WTC11 (cell line): Measurements from ENCODE around the gene ISCU. TPM values are rescaled to one million over a fixed set of nuclear protein-coding genes. Genes with fewer than 3 reads are reported as not detected.

ENCODE experiments used
- ATAC-seq: fragments of 200-7000 bp; cut with Tn5 transposase; 2 replicates; pipeline ENCODE4 v1.10.0; 2021; ENCODE audit warnings: mild to moderate bottlenecking, moderate library complexity
- CTCF ChIA-PET: fragments of 300-600 bp; sonication (Branson Sonifier 250); formaldehyde crosslinking; loops from one replicate; lab custom pipeline; 2021; ENCODE audit warnings: antibody characterized with exemption; lab: Charles Lee
- POLR2A ChIA-PET: fragments of 350-600 bp; sonication (Branson Sonifier 250); formaldehyde crosslinking; loops from one replicate; lab custom pipeline; 2021; ENCODE audit warnings: antibody characterized with exemption; lab: Charles Lee
- DNase-seq: peaks from one replicate; pipeline ENCODE4 v3.0.0; 2021; ENCODE audit warnings: low spot score
- H3K27ac Mint-ChIP-seq: 2 replicates; pipeline ENCODE4 v1.8.0; 2021; ENCODE audit warnings: mixed read lengths
- H3K27me3 Mint-ChIP-seq: 2 replicates; pipeline ENCODE4 v1.8.0; 2021; ENCODE audit warnings: low read depth, mild to moderate bottlenecking, moderate library complexity, mixed read lengths
- H3K36me3 Mint-ChIP-seq: 2 replicates; pipeline ENCODE4 v1.8.0; 2021; ENCODE audit warnings: mixed read lengths
- H3K4me1 Mint-ChIP-seq: 2 replicates; pipeline ENCODE4 v1.8.0; 2022; ENCODE audit warnings: mixed read lengths
- H3K4me3 Mint-ChIP-seq: 2 replicates; pipeline ENCODE4 v1.8.0; 2021; ENCODE audit warnings: mild to moderate bottlenecking, moderate library complexity, mixed read lengths
- H3K9me3 Mint-ChIP-seq: 2 replicates; pipeline ENCODE4 v1.8.0; 2021; ENCODE audit warnings: mixed read lengths
- AR ChIP-seq: fragments of 250-450 bp; sonication (Bioruptor Pico); IDR thresholded peaks from 2 replicates; pipeline ENCODE4 v1.9.0; 2021; ENCODE audit warnings: mild to moderate bottlenecking
- E2F5 ChIP-seq: sonication (generic); formaldehyde crosslinking; IDR thresholded peaks from 2 replicates; pipeline ENCODE4 v1.8.1; 2022; ENCODE audit warnings: mild to moderate bottlenecking, moderate library complexity, missing genetic modification reagents
- FOXP1 ChIP-seq: sonication (generic); formaldehyde crosslinking; IDR thresholded peaks from 2 replicates; pipeline ENCODE4 v1.8.0; 2022; ENCODE audit warnings: missing genetic modification reagents, mild to moderate bottlenecking, moderate library complexity, borderline replicate concordance
- JUN ChIP-seq: sonication (generic); formaldehyde crosslinking; IDR thresholded peaks from 2 replicates; pipeline ENCODE4 v1.8.0; 2023; ENCODE audit warnings: mild to moderate bottlenecking, missing genetic modification reagents
- NR3C1 ChIP-seq: sonication (generic); formaldehyde crosslinking; conservative IDR thresholded peaks from 2 replicates; pipeline ENCODE4 v1.8.1; 2023; ENCODE audit warnings: low read depth, mild to moderate bottlenecking, missing genetic modification reagents
- OVOL2 ChIP-seq: fragments of 250-450 bp; sonication (Bioruptor Pico); IDR thresholded peaks from 2 replicates; pipeline ENCODE4 v1.9.0; 2021; ENCODE audit warnings: mild to moderate bottlenecking, borderline replicate concordance
- PRDM15 ChIP-seq: sonication (generic); formaldehyde crosslinking; IDR thresholded peaks from 2 replicates; pipeline ENCODE4 v1.8.0; 2022; ENCODE audit warnings: missing genetic modification reagents
- TCF7 ChIP-seq: sonication (generic); formaldehyde crosslinking; IDR thresholded peaks from 2 replicates; pipeline ENCODE4 v1.8.0; 2022; ENCODE audit warnings: mild to moderate bottlenecking, low read depth, missing genetic modification reagents, moderate library complexity
- TEAD1 ChIP-seq: sonication (generic); formaldehyde crosslinking; IDR thresholded peaks from 2 replicates; pipeline ENCODE4 v1.8.0; 2022; ENCODE audit warnings: mild to moderate bottlenecking, missing genetic modification reagents
- ZNF138 ChIP-seq: sonication (generic); formaldehyde crosslinking; conservative IDR thresholded peaks from 2 replicates; pipeline ENCODE4 v1.8.1; 2022; ENCODE audit warnings: mild to moderate bottlenecking, moderate library complexity, missing genetic modification reagents
- ZNF396 ChIP-seq: fragments of 250-450 bp; sonication (Bioruptor Pico); IDR thresholded peaks from 2 replicates; pipeline ENCODE4 v1.8.0; 2021; ENCODE audit warnings: mild to moderate bottlenecking, moderate library complexity, borderline replicate concordance
- ZNF425 ChIP-seq: fragments of 250-450 bp; sonication (Bioruptor Pico); conservative IDR thresholded peaks from 2 replicates; pipeline ENCODE4 v1.9.0; 2021; ENCODE audit warnings: mild to moderate bottlenecking
- ZNF532 ChIP-seq: fragments of 250-450 bp; sonication (Bioruptor Pico); IDR thresholded peaks from 2 replicates; pipeline ENCODE4 v1.9.0; 2021; ENCODE audit warnings: mild to moderate bottlenecking, borderline replicate concordance
- total RNA-seq: library from RNA; stranded (reverse); gene quantifications from 3 replicates; pipeline ENCODE4 v1.2.3, GENCODE V29; 2021

ISCU gene
- total RNA-seq, 1 experiment from 2014 or later = 85.9 TPM

- TF ChIP-seq OVOL2 (CRISPR knock-in tag) (no peak), ZNF138 (CRISPR knock-in tag) (no peak), ZNF532 (CRISPR knock-in tag) (no peak), JUN (CRISPR knock-in tag) (no peak)
These were observed 24.2 kb upstream of the ISCU start (continued) for GRCh38 chr12:108538146-108538545.

GRCh38 chr12:108538616-108539195 is 23.7 kb upstream of the ISCU start:
- TF ChIP-seq ZNF396 (CRISPR knock-in tag) (no peak), JUN (CRISPR knock-in tag) (no peak), FOXP1 (CRISPR knock-in tag) (no peak), E2F5 (CRISPR knock-in tag) (no peak), TCF7 (CRISPR knock-in tag) (no peak), AR (CRISPR knock-in tag) (no peak), NR3C1 (CRISPR knock-in tag) (no peak), PRDM15 (no peak), TEAD1 (CRISPR knock-in tag) (no peak), ZNF425 (CRISPR knock-in tag) (no peak)
- CTCF ChIA-PET = no interaction called here
- no peak overlapping the region for H3K4me3 Mint-ChIP-seq
- no peaks in the 10 kb centered on the region for H3K27me3 Mint-ChIP-seq
- DNase-seq = no peak
- POLR2A ChIA-PET = no interaction called here
- no peaks in the 10 kb centered on the region for H3K4me1 Mint-ChIP-seq
- H3K36me3 Mint-ChIP-seq = peaks cover 60% of the 10 kb centered on the region
- no peak for ATAC-seq
- H3K9me3 Mint-ChIP-seq = no peaks in the 10 kb centered on the region
- H3K27ac Mint-ChIP-seq = peak overlapping the region; percentile 21; the same call in 1 of the 2 replicates
